Neural cell (in vitro differentiated cells): ENCODE results near the gene IL36B. TPM values are rescaled to one million over a fixed set of nuclear protein-coding genes. Genes with fewer than 3 reads are reported as not detected.

ENCODE experiments used
- H2AFZ ChIP-seq: fragments of 200-600, 300-800 bp; sonication (generic), shearing (Covaris generic); 2 replicates; pipeline ENCODE4 v1.6.0; 2014; ENCODE audit warnings: low read depth, mild to moderate bottlenecking, antibody characterized with exemption, low read length, moderate library complexity
- H3F3A ChIP-seq: fragments of 200-600 bp; shearing (Covaris generic); 2 replicates; pipeline ENCODE4 v1.6.1; 2016; ENCODE audit warnings: mild to moderate bottlenecking, moderate library complexity, mixed read lengths, antibody characterized with exemption, low read length; ENCODE audit not compliant: insufficient read depth, poor library complexity, severe bottlenecking
- H3K27ac ChIP-seq: fragments of 200-600, 300-800 bp; sonication (generic), shearing (Covaris generic); 2 replicates; pipeline ENCODE4 v1.5.1; 2014; ENCODE audit warnings: mild to moderate bottlenecking, low read length, moderate library complexity
- H3K27me3 ChIP-seq: fragments of 300-800, 200-600 bp; sonication (generic), shearing (Covaris generic); 2 replicates; pipeline ENCODE4 v1.6.0; 2014; ENCODE audit warnings: mild to moderate bottlenecking, low read depth, low read length, moderate library complexity; ENCODE audit not compliant: insufficient read depth
- H3K36me3 ChIP-seq: fragments of 300-800, 200-600 bp; sonication (generic), shearing (Covaris generic); 2 replicates; pipeline ENCODE4 v1.5.1; 2014; ENCODE audit warnings: mild to moderate bottlenecking, antibody characterized with exemption, low read length, moderate library complexity; ENCODE audit not compliant: insufficient read depth
- H3K4me2 ChIP-seq: fragments of 300-800, 200-600 bp; sonication (generic), shearing (Covaris generic); 2 replicates; pipeline ENCODE4 v1.6.0; 2014; ENCODE audit warnings: mild to moderate bottlenecking, low read length
- H3K4me3 ChIP-seq: fragments of 300-800, 200-600 bp; sonication (generic), shearing (Covaris generic); 2 replicates; pipeline ENCODE4 v1.5.1; 2014; ENCODE audit warnings: mild to moderate bottlenecking, low read length, moderate library complexity
- H3K79me2 ChIP-seq: fragments of 200-600 bp; shearing (Covaris generic); replicated peaks from 2 replicates; pipeline ENCODE4 v1.6.0; 2014; ENCODE audit warnings: mild to moderate bottlenecking, low read length, moderate library complexity; ENCODE audit not compliant: insufficient read depth
- H3K9ac ChIP-seq: fragments of 300-800, 200-600 bp; sonication (generic), shearing (Covaris generic); 2 replicates; pipeline ENCODE4 v1.6.1; 2016; ENCODE audit warnings: mild to moderate bottlenecking, low read length, mixed read lengths
- H3K9me2 ChIP-seq: fragments of 200-600 bp; shearing (Covaris generic); 2 replicates; pipeline ENCODE4 v1.6.1; 2016; ENCODE audit warnings: mild to moderate bottlenecking, low read length, mixed read lengths; ENCODE audit not compliant: insufficient read depth
- H3K9me3 ChIP-seq: fragments of 200-600, 300-800 bp; sonication (generic), shearing (Covaris generic); 2 replicates; pipeline ENCODE4 v1.6.1; 2016; ENCODE audit warnings: mild to moderate bottlenecking, mixed run types, low read length, moderate library complexity, mixed read lengths
- H4K20me1 ChIP-seq: fragments of 200-600 bp; shearing (Covaris generic); 2 replicates; pipeline ENCODE4 v1.6.1; 2016; ENCODE audit warnings: mild to moderate bottlenecking, mixed run types; ENCODE audit not compliant: insufficient read depth
- CTCF ChIP-seq: fragments of 450-650 bp; IDR thresholded peaks from 2 replicates; pipeline ENCODE4 v1.5.1; 2014; ENCODE audit warnings: antibody characterized with exemption, mild to moderate bottlenecking, moderate library complexity; ENCODE audit not compliant: poor library complexity, severe bottlenecking
- EP300 ChIP-seq: fragments of 450-650 bp; conservative IDR thresholded peaks from 2 replicates; pipeline ENCODE4 v1.6.1; 2014; ENCODE audit warnings: antibody characterized with exemption, mild to moderate bottlenecking, moderate library complexity; ENCODE audit not compliant: poor library complexity, severe bottlenecking
- EZH2 ChIP-seq: fragments of 200-600, 300-800 bp; shearing (Covaris generic), sonication (generic); IDR thresholded peaks from 2 replicates; pipeline ENCODE4 v1.6.1; 2014; ENCODE audit warnings: antibody characterized with exemption, low read length, borderline replicate concordance, mild to moderate bottlenecking; ENCODE audit not compliant: insufficient read depth, poor library complexity, severe bottlenecking
- MXI1 ChIP-seq: fragments of 450-650 bp; conservative IDR thresholded peaks from 2 replicates; pipeline ENCODE4 v1.6.1; 2014; ENCODE audit warnings: antibody characterized with exemption, mild to moderate bottlenecking; ENCODE audit not compliant: poor library complexity, severe bottlenecking
- POLR2AphosphoS5 ChIP-seq: IDR thresholded peaks from 2 replicates; pipeline ENCODE4 v1.6.1; 2012
- RAD21 ChIP-seq: fragments of 450-650 bp; conservative IDR thresholded peaks from 2 replicates; pipeline ENCODE4 v1.6.1; 2014; ENCODE audit warnings: antibody characterized with exemption, mild to moderate bottlenecking, moderate library complexity
- SMC3 ChIP-seq: fragments of 450-650 bp; conservative IDR thresholded peaks from 2 replicates; pipeline ENCODE4 v1.6.1; 2014; ENCODE audit warnings: antibody characterized with exemption, mild to moderate bottlenecking, moderate library complexity; ENCODE audit not compliant: poor library complexity
- TAF1 ChIP-seq: IDR thresholded peaks from 2 replicates; pipeline ENCODE4 v1.6.1; 2012; ENCODE audit warnings: low read depth
- polyA plus RNA-seq: library from polyadenylated mRNA; depleted of rRNA; stranded (reverse); fragments of >200 nt; gene quantifications from 2 replicates; pipeline ENCODE4 v1.2.3, GENCODE V29; 2014
- TF ChIP-seq, protein P1 (sequence below): IDR thresholded peaks from 2 replicates; pipeline ENCODE4 v1.6.1; 2012; ENCODE audit warnings: borderline replicate concordance

The IL36B gene
- polyA plus RNA-seq, 1 donor from 2014 or later, result not detected

- no peak overlapping the region for H3K27ac ChIP-seq
- no peaks in the 10 kb centered on the region for H3F3A ChIP-seq
- H3K36me3 ChIP-seq, result no peaks in the 10 kb centered on the region
- H3K4me3 ChIP-seq, result no peak overlapping the region
- H3K9me3 ChIP-seq, result no peaks in the 10 kb centered on the region
- H3K4me2 ChIP-seq, result no peak overlapping the region
- no peaks in the 10 kb centered on the region for H3K9me2 ChIP-seq
- no peaks in the 10 kb centered on the region for H3K79me2 ChIP-seq
- H2AFZ ChIP-seq, result no peak overlapping the region
- no peak for TF ChIP-seq MXI1
- TF ChIP-seq, protein P1, sequence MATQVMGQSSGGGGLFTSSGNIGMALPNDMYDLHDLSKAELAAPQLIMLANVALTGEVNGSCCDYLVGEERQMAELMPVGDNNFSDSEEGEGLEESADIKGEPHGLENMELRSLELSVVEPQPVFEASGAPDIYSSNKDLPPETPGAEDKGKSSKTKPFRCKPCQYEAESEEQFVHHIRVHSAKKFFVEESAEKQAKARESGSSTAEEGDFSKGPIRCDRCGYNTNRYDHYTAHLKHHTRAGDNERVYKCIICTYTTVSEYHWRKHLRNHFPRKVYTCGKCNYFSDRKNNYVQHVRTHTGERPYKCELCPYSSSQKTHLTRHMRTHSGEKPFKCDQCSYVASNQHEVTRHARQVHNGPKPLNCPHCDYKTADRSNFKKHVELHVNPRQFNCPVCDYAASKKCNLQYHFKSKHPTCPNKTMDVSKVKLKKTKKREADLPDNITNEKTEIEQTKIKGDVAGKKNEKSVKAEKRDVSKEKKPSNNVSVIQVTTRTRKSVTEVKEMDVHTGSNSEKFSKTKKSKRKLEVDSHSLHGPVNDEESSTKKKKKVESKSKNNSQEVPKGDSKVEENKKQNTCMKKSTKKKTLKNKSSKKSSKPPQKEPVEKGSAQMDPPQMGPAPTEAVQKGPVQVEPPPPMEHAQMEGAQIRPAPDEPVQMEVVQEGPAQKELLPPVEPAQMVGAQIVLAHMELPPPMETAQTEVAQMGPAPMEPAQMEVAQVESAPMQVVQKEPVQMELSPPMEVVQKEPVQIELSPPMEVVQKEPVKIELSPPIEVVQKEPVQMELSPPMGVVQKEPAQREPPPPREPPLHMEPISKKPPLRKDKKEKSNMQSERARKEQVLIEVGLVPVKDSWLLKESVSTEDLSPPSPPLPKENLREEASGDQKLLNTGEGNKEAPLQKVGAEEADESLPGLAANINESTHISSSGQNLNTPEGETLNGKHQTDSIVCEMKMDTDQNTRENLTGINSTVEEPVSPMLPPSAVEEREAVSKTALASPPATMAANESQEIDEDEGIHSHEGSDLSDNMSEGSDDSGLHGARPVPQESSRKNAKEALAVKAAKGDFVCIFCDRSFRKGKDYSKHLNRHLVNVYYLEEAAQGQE, result no peak
- no peak for TF ChIP-seq EP300
- no peak for TF ChIP-seq CTCF
- no peak for TF ChIP-seq EZH2
- TF ChIP-seq RAD21, result no peak
- no peak for TF ChIP-seq POLR2AphosphoS5
- no peak for TF ChIP-seq SMC3
- TF ChIP-seq TAF1, result no peak
- no peaks in the 10 kb centered on the region for H4K20me1 ChIP-seq
- H3K9ac ChIP-seq, result no peak overlapping the region
- no peaks in the 10 kb centered on the region for H3K27me3 ChIP-seq
Observed at GRCh38 chr2:113064281-113064680, 11.6 kb upstream of the IL36B start.

GRCh38 chr2:113061896-113062770 lies 9.5 kb upstream of the IL36B start:
- Histone ChIP-seq H3K9me3 (no peaks in the 10 kb centered on the region), H3K27me3 (no peaks in the 10 kb centered on the region), H4K20me1 (no peaks in the 10 kb centered on the region), H3K4me3 (no peak overlapping the region), H3K36me3 (no peaks in the 10 kb centered on the region), H3K9ac (no peak overlapping the region), H3K27ac (no peak overlapping the region), H3K9me2 (no peaks in the 10 kb centered on the region), H3K79me2 (no peaks in the 10 kb centered on the region), H2AFZ (no peak overlapping the region), H3F3A (no peaks in the 10 kb centered on the region), H3K4me2 (no peak overlapping the region)
- TF ChIP-seq SMC3 (no peak), TAF1 (no peak), MXI1 (no peak), EP300 (no peak)
